NCI-H2107 treated with DMSO at 0.1 percent for 48 hours (cell line): ENCODE data around the gene GBF1.
A peak's percentile ranks its signal among the peaks of the same experiment; 100 is the strongest.

Experiments used
- DNase-seq: peaks from one replicate; lab custom pipeline; 2025; ENCODE audit not compliant: unreplicated experiment; lab: John Stamatoyannopoulos, UW

Gene GBF1

GRCh38 chr10:102341038-102341688 lies 95.8 kb downstream of the GBF1 start:
- no peak for DNase-seq

GRCh38 chr10:102342458-102342857 lies 97.1 kb downstream of the GBF1 start:
- no peak for DNase-seq

DNA sequence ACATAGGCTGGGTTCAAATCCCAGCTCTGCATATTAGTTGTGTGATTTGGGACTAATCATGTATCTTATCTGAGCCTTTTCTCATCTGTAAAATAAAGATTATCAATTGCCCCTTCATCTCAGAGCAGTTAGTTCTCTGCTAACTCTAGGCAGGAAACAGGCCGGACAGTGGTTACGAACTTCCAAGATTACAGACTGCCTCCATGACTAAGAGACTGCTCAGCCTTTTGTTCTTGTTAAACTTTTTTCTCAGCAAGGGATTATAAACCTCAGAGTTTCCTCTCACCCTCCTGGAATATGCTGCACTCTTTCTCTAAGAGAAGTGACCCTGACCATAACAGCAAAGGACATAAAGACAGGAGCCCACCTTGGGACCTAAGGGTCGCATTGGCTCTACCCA lies 97.6 kb downstream of the GBF1 start:
- DNase-seq: no peak

GRCh38 chr10:102344067-102344466 lies 98.7 kb downstream of the GBF1 start:
- DNase-seq: no peak

GRCh38 chr10:102347236-102347828 lies 102.0 kb downstream of the GBF1 start:
- DNase-seq: peak; percentile 11

DNA sequence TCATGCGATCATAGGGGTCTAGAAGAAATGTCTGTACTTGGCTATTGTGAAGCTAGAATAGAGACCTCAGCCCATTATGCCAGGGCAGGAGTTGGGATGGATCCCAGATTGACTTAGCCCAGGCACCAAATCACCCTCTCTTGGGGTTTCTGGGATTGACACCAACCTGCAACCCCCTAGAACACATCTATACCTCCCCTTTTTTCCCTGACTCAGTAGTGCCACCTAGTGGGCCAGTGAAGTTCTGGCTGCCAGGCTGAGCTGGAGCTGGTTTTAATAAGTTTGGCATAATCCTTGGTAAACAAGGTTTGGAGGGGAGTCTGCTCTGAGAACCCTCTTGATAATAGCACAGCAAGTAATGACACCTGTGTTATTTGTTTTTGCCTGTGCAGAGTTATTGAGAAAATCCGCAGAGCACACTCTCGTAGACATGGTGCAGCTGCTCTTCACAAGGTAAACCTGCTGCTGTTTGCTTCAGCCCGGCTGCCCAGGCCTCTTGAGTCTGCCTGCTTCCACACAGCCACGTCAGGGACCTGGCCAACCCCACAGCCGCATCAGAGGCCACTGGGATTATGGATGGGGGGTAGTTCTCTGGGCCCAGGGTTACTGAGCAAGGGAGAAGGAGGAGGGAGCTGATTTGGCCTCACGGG lies 106.9 kb downstream of the GBF1 start:
- DNase-seq: no peak

DNA sequence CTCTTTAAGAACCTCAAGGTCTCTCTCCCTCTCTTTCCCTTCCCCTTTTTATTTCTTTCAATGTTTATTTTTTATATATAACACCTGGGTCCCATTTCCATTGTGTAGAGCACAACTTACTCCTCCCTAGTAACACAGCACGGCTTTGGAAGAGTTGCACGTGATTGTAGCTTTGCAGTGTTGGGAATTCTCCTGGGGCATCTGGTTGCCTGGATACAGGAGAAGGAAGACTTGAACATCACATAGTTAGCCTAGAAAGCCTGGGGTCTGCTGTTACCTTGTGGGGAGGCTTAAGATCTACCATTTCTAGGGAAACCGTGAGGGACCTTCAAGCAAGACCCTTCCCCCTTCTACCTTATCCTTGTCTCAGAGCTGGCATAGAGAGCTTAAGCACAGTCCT lies 109.1 kb downstream of the GBF1 start:
- DNase-seq: no peak

DNA sequence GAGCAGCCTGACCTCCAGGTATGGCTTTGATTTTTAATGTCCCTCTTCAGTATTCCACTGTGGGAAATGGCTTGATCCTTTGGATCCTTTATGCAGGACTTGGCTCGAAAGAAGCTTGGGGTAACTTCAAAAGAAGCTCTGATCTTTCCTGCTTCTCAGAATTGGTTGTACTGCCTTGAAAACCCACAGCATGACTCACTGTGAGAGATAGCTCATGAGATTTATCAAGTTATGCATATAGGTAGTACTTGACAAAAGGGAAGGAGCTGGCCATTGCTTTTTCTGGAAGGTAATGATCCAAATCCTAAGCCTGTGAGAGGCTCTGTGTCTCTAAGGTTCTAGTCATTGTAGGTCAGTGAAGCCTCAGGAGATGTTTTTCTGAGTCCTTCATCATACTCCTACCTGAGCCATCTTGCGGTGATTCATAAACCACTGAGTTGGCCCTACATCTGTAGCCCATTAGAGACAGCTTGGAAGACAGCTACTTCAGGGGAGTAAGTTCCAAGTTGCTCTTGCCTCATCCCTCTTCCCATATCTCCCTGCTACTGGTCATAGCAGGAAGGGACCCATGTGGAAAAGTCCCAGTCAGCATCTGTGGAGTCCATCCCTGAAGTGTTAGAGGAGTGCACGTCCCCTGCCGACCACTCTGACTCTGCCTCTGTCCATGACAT lies 113.5 kb downstream of the GBF1 start:
- DNase-seq: no peak

DNA sequence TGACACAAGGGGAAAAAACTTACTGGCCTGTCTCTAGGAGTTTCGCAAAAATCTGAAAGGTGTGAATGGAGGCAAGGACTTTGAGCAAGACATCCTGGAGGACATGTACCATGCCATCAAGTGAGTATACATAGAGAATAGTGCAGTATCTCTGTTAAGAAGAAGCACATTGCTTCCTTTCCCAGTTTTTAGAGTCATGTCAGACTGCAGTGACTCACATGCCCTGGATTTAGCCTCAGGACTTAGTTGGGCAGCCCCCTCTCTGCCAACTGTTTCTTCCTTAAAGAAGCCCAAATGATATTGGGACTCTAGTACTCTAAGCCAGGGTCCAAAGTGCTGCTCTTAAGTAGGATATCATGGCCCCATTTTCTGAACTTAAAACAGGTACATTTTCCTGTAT lies 122.1 kb downstream of the GBF1 start:
- no peak for DNase-seq

DNA sequence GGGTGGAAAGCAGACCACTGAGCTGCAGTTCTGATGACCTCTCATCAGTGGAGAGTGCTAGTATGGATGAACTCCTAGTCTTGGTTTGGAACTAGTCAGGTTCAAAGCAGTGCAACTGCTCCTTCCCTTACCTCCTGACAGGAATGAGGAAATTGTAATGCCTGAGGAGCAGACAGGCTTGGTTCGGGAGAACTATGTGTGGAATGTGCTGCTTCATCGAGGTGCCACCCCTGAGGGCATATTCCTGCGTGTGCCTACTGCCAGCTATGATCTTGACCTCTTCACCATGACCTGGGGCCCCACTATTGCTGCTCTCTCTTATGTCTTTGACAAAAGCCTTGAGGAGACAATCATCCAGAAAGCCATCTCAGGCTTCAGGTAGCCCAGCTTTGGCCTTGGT lies 122.7 kb downstream of the GBF1 start:
- DNase-seq: no peak

DNA sequence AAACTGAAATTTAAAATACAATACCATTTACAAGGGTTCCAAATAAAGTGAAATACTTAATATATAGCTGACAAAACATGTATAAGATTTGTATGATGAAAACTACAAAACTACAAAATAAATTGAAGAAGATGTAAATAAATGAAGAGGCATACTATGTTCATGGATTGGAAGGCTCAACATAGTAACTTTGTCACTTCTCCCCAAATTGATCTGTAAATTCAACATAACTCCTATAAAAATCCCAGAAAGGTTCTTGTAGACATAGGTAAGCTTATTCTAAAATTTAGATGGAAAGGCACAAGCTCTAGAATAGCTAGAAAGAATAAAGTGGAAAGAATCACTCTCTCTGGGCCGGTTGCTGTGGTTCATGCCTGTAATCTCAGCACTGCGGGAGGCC lies 126.0 kb downstream of the GBF1 start:
- no peak for DNase-seq

GRCh38 chr10:102375250-102375649 lies 129.9 kb downstream of the GBF1 start:
- no peak for DNase-seq

DNA sequence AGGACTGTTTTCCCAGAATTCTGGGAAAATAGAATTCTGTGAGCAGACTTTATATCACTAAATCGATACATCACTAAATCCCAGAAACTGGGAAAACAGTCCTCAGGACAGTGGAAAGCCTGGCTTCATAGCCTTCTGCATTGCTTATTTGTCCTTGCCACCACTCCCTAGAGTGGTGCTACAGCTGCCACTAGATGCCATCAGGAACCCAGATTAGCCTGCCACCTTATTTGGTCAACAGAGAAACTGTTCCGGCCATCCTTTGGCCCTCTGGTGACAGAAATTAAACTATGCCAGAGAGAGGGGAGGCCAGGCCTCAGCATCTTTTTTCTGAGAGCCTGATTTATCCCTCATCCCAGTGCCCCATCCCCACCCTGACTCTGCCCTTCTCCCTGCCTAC lies 130.5 kb downstream of the GBF1 start:
- DNase-seq: no peak

GRCh38 chr10:102376901-102377300 lies 131.6 kb downstream of the GBF1 start:
- no peak for DNase-seq

GRCh38 chr10:102379383-102379782 lies 134.1 kb downstream of the GBF1 start:
- no peak for DNase-seq

DNA sequence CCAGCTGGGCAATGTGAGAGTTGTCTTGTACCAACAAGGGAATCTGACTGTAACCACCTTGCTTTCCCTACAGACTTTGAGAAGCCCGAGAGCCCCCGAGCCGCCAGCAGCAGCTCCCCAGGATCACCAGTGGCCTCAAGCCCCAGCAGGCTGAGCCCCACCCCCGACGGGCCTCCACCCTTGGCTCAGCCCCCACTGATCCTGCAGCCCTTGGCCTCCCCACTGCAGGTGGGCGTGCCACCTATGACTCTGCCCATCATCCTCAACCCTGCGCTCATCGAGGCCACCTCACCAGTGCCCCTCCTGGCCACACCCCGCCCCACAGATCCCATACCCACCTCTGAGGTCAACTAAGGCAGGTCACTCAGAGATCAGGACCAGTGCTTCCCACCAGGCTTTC lies 136.7 kb downstream of the GBF1 start:
- DNase-seq: no peak

GRCh38 chr10:102382871-102383270 lies 137.5 kb downstream of the GBF1 start:
- DNase-seq: no peak

- DNase-seq: no peak
Measured at GRCh38 chr10:102384053-102384452, 138.7 kb downstream of the GBF1 start.

DNA sequence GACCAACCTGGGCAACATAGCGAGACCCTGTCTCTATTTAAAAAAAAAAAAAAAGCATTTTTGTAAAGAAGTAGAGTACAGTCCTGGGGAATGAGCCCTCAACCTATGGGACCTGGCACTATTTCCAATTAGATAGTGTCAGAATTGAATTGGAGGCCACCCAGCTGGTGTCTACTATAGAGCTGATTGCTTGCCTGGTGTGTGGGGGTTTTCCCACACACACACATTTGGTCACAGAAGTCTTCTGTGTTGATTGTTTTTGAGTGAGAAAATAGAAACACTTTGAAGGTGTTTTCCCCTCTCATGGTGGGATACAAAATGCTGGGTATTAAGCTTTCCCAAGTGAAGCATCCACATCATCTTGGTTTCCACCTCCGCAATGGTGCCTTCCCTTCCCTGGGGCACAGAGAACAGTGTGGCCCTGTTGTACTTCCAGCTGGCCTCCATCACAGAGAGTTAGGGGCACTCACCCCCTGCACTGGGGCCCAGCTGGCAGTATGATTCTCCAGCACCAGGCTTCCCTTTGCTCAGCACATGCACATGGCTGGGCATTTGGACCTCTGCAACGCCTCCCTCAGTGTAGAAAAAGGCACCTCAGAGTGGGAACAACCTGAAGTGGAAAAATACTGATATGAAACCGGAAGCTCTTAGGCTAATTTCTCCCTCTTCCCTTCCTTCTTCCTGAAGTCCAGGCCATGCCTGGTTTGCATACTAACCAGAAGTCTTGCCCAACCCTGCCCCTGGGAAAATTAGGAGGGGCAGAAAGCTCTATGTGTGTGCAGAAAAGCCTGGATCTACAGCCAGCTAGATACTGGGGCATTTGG lies 139.5 kb downstream of the GBF1 start:
- no peak for DNase-seq

GRCh38 chr10:102389894-102390293 lies 144.6 kb downstream of the GBF1 start:
- no peak for DNase-seq

DNA sequence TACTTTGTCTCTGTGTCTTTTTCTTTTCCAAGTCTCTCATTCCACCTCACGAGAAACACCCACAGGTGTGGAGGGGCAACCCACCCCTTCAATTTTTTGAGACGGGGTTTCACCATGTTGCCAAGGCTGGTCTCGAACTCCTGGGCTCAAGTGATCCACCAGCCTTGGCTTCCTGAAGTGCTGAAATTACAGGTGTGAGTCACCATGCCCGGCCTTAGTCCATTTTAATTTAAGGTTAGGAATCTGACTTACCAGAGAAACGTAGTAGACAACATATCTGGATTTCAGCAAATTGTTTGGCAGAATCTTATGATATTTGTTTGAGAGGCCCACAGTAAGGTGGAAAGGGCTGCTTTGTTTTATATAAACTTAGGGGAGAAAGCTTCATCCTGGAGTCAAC lies 147.0 kb downstream of the GBF1 start:
- DNase-seq: no peak
